Loucy (cell line): ENCODE measurements around the gene PLCG2.

Experiments used
- H2AFZ ChIP-seq: fragments of 200-600 bp; sonication (generic); 2 replicates; pipeline ENCODE4 v1.6.0; 2016; ENCODE audit warnings: antibody characterized with exemption, mild to moderate bottlenecking, low read length, moderate library complexity
- H3F3A ChIP-seq: fragments of 200-600 bp; 2 replicates; pipeline ENCODE4 v1.6.0; 2016; ENCODE audit warnings: antibody characterized with exemption, low read depth, mild to moderate bottlenecking
- H3K27me3 ChIP-seq: fragments of 200-600 bp; sonication (generic); 2 replicates; pipeline ENCODE4 v1.6.1; 2014; ENCODE audit warnings: low read length, mild to moderate bottlenecking; ENCODE audit not compliant: insufficient read depth, poor library complexity, severe bottlenecking
- H3K36me3 ChIP-seq: fragments of 200-600 bp; sonication (generic); 2 replicates; pipeline ENCODE4 v1.6.1; 2016; ENCODE audit warnings: low read length; ENCODE audit not compliant: insufficient read depth
- H3K4me1 ChIP-seq: fragments of 200-600 bp; sonication (generic); 2 replicates; pipeline ENCODE4 v1.5.1; 2014; ENCODE audit warnings: low read length, mild to moderate bottlenecking; ENCODE audit not compliant: insufficient read depth, poor library complexity, severe bottlenecking
- H3K4me2 ChIP-seq: fragments of 200-600 bp; sonication (generic); 2 replicates; pipeline ENCODE4 v1.6.0; 2014; ENCODE audit warnings: antibody characterized with exemption, low read length, low read depth, mild to moderate bottlenecking; ENCODE audit not compliant: poor library complexity, severe bottlenecking
- H3K4me3 ChIP-seq: fragments of 200-600 bp; sonication (generic); 2 replicates; pipeline ENCODE4 v1.5.1; 2014; ENCODE audit warnings: low read length, mild to moderate bottlenecking, mixed read lengths; ENCODE audit not compliant: poor library complexity, severe bottlenecking
- H3K79me2 ChIP-seq: fragments of 200-600 bp; sonication (generic); 2 replicates; pipeline ENCODE4 v1.6.1; 2014; ENCODE audit warnings: low read length; ENCODE audit not compliant: insufficient read depth
- H3K9ac ChIP-seq: fragments of 200-600 bp; sonication (generic); 2 replicates; pipeline ENCODE4 v1.6.0; 2014; ENCODE audit warnings: mild to moderate bottlenecking, low read depth, low read length, moderate library complexity; ENCODE audit not compliant: poor library complexity, severe bottlenecking
- H3K9me2 ChIP-seq: fragments of 200-600 bp; sonication (generic); replicated peaks from 2 replicates; pipeline ENCODE4 v1.6.1; 2016; ENCODE audit warnings: low read depth, low read length, mixed read lengths
- H3K9me3 ChIP-seq: fragments of 200-600 bp; sonication (generic); 2 replicates; pipeline ENCODE4 v1.6.1; 2014; ENCODE audit warnings: mild to moderate bottlenecking, antibody characterized with exemption, low read length, low read depth; ENCODE audit not compliant: insufficient read depth
- H4K20me1 ChIP-seq: fragments of 200-600 bp; sonication (generic); 2 replicates; pipeline ENCODE4 v1.6.0; 2014; ENCODE audit warnings: antibody characterized with exemption, low read length, mild to moderate bottlenecking; ENCODE audit not compliant: insufficient read depth, poor library complexity, severe bottlenecking
- CTCF ChIP-seq: fragments of 200-600 bp; sonication (generic); conservative IDR thresholded peaks from 2 replicates; pipeline ENCODE4 v1.5.1; 2014; ENCODE audit warnings: mild to moderate bottlenecking, antibody characterized with exemption, low read length
- EZH2phosphoT487 ChIP-seq: fragments of 200-600 bp; IDR thresholded peaks from 2 replicates; pipeline ENCODE4 v1.6.1; 2018; ENCODE audit warnings: antibody characterized with exemption, mild to moderate bottlenecking, moderate library complexity, borderline replicate concordance

PLCG2 gene

GRCh38 chr16:81810361-81810760 lies 31.3 kb downstream of the PLCG2 start:
- Histone ChIP-seq H3K4me2 (no peak overlapping the region), H3K36me3 (no peaks in the 10 kb centered on the region), H4K20me1 (no peaks in the 10 kb centered on the region), H3K9me3 (no peaks in the 10 kb centered on the region), H3F3A (no peaks in the 10 kb centered on the region), H3K79me2 (peaks cover 13% of the 10 kb centered on the region; the same call in 1 of the 2 replicates), H3K9me2 (no peaks in the 10 kb centered on the region), H3K4me3 (no peak overlapping the region), H3K4me1 (peaks cover 48% of the 10 kb centered on the region), H3K27me3 (no peaks in the 10 kb centered on the region), H2AFZ (no peak overlapping the region), H3K9ac (no peak overlapping the region)
- TF ChIP-seq EZH2phosphoT487 (no peak), CTCF (no peak)

GRCh38 chr16:81810894-81811538 lies 31.9 kb downstream of the PLCG2 start:
- H4K20me1 ChIP-seq = no peaks in the 10 kb centered on the region
- no peak overlapping the region for H3K4me3 ChIP-seq
- no peaks in the 10 kb centered on the region for H3K9me3 ChIP-seq
- no peak overlapping the region for H3K9ac ChIP-seq
- no peaks in the 10 kb centered on the region for H3K36me3 ChIP-seq
- TF ChIP-seq EZH2phosphoT487 (no peak), CTCF (no peak)
- H3K27me3 ChIP-seq = no peaks in the 10 kb centered on the region
- no peaks in the 10 kb centered on the region for H3F3A ChIP-seq
- peaks cover 13% of the 10 kb centered on the region; the same call in 1 of the 2 replicates for H3K79me2 ChIP-seq
- peaks cover 49% of the 10 kb centered on the region for H3K4me1 ChIP-seq
- H3K4me2 ChIP-seq = no peak overlapping the region
- no peaks in the 10 kb centered on the region for H3K9me2 ChIP-seq
- no peak overlapping the region for H2AFZ ChIP-seq

- peaks cover 58% of the 10 kb centered on the region for H3K4me1 ChIP-seq
- H3K79me2 ChIP-seq = peaks cover 25% of the 10 kb centered on the region; the same call in 1 of the 2 replicates
- H3K9ac ChIP-seq = no peak overlapping the region
- H3K4me2 ChIP-seq = no peak overlapping the region
- no peaks in the 10 kb centered on the region for H3K9me3 ChIP-seq
- TF ChIP-seq EZH2phosphoT487 (no peak), CTCF (no peak)
- no peaks in the 10 kb centered on the region for H3K9me2 ChIP-seq
- H3K27me3 ChIP-seq = no peaks in the 10 kb centered on the region
- H3F3A ChIP-seq = no peaks in the 10 kb centered on the region
- H2AFZ ChIP-seq = no peak overlapping the region
- no peaks in the 10 kb centered on the region for H4K20me1 ChIP-seq
- H3K4me3 ChIP-seq = no peak overlapping the region
- no peaks in the 10 kb centered on the region for H3K36me3 ChIP-seq
Observed at GRCh38 chr16:81813648-81814047, 34.6 kb downstream of the PLCG2 start.
